ENCODE measurements around the gene CRYAB.
A peak's percentile ranks its signal among the peaks of the same experiment; 100 is the strongest.
"Not testable (repeated sequence)": the region's sequence is repeated elsewhere in the genome, so short reads cannot be mapped to it uniquely, and the experiment has no call there.

Gene CRYAB

GRCh38 chr11:111908639-111909305 is 2.8 kb downstream of the CRYAB start:
- DNase-seq (ENCODE audit: low read depth): no peak

GRCh38 chr11:111906680-111907079 is 4.9 kb downstream of the CRYAB start:
- DNase-seq (ENCODE audit: low read depth): no peak

GRCh38 chr11:111905411-111905810 is 6.2 kb downstream of the CRYAB start:
- DNase-seq (ENCODE audit: low read depth): peak; percentile 51

DNA sequence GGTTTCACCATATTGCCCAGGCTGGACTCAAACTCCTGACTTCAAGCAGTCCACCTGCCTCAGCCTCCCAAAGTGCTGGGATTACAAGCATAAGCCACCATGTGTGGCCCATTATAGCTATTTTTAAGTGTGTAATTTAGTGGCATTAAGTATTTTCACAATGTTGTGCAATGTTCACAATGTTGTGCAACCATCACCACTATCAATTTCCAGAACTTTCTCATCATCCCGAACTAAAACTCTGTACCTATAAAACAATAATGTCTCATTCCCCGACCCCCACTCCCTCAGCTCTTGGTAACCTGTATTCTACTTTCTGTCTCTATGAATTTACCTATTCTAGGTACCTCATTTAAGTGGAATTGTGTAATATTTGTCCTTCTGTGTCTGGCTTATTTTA is 24.7 kb downstream of the CRYAB start:
- no peak for DNase-seq (ENCODE audit: low read depth)

- DNase-seq (ENCODE audit: low read depth): no peak
Observed at GRCh38 chr11:111886032-111886431, 25.5 kb downstream of the CRYAB start.

GRCh38 chr11:111885053-111885452 is 26.5 kb downstream of the CRYAB start:
- DNase-seq (ENCODE audit: low read depth): not testable (repeated sequence)

DNA sequence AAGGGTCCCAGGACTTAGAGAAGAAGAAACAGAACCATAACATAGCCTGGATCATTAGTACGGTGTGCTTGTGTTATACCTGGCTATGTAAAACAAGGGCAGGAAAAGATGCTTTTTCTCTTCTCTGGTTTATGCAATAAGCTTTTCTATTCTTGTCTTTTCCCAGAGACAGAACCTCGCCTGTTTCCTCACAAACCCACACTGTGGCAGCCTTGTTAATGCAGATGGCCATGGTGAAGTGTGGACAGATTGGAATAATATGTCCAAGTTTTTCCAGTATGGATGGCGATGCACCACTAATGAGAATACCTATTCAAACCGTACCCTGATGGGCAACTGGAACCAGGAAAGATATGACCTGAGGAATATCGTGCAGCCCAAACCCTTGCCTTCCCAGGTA is 29.4 kb downstream of the CRYAB start:
- no peak for DNase-seq (ENCODE audit: low read depth)

DNA sequence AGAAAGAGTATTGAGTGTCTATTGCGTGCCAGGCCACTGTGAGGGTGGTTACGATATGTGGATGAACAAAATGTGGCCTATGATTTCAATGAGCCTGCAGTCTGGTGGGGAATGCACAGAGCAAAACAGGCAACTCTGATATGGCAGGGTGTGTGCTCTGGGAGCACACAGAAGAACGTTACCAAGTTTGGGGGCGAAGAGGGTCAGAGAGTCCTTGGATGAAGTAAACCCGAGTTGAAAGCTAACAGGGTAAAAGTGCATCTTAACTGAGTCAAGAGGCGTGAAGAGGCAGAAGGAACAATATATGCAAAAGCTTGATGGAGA is 32.0 kb downstream of the CRYAB start:
- no peak for DNase-seq (ENCODE audit: low read depth)

GRCh38 chr11:111878849-111879636 is 32.5 kb downstream of the CRYAB start, which contains the start of the genes CFAP68 and FDXACB1:
TSS of gene CFAP68 (plus strand) at chr11:111879541. CDS start at chr11:111879561, 20 bp downstream.
TSS of gene FDXACB1 (minus strand) at chr11:111879165. CDS start at chr11:111879132, 33 bp downstream.
- DNase-seq (ENCODE audit: low read depth): peak; percentile 95

DNA sequence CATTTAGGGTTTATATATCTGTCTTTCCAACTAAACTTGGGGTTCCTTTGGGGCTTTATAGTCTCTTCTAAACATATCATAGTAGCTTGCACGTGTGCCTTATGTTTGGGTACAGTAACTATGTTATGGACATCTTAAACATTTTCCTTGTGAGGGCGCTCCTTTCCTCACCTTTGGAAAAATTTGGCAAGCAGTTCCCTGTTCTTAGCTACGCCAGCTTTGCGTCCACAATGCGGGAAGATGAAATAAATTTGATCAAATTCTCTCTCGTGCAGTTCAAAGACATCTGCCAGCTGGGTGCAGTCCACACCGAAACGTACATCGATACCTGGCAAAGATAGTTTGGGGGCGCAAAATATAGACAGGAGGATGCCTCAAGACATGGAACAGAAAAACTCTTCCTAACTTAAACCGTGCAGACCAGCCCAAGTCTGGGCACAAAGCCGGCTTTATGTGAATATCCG is 33.2 kb downstream of the CRYAB start:
- DNase-seq (ENCODE audit: low read depth): no peak

DNA sequence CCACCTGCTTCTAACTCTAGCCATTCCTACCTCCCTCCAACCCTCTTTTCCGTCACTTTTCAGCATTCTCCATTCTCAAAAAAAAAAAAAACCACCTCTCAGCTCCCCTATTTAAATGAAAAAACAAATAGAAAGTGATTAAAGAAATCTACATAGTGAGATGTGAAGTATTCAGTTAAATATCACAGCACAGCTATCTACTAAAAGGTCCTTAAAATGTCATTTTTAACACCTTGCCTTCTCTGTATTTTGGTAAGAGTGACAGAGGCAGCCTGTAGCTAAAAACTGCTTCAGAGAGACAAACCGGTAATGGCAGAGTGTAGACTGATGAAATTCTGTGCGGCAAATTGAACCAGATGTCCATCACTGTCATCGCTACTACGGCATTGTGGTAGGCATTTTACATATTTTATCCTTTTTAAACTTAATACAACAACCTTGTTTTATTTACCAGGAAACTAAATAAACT is 39.8 kb downstream of the CRYAB start:
- no peak for DNase-seq (ENCODE audit: low read depth)

DNA sequence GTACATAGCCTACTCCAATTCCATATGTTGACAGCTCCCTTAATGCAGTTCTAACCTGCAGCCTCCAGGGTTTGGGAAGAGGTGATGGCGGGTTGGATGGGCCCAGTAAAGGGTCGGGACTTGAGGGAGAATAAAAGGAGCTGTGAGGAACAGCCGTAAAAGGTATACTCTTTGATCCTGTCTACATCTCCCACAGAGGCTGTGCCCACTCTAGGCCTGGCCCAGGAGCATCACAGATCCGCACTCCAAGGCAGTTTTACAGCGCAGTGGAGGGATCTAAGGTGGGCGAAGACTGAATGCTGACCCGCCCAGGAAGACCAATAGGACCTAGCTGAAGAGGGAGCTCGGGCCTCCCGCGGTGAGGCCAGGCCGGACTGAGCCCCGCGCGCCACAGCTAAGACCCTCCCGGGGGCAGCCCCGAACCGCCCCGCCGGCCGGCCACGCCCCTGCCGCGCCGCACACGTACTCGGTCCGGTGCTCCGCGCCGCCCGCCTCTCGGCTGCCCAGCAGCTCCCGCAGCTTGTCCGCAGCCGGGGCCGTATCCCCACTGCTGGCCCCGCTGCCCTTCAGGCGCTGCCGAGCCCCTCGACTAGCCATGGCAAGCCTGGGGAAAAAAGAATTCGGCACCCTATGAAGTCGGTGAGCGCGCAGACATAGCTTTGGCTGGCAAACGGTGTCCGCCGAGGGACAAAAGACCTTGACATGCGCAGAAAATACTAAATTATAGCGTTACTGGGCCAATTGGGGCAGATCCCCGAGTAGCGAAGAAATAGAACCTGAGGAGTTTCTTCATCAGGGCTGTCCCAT is 40.5 kb downstream of the CRYAB start, which contains the start of gene ALG9:
Gene ALG9 (minus strand): TSS at position 696 of the 807 bp plus-strand sequence. CDS start 99 bp downstream, at position 597.
- peak; percentile 72 for DNase-seq (ENCODE audit: low read depth)

DNA sequence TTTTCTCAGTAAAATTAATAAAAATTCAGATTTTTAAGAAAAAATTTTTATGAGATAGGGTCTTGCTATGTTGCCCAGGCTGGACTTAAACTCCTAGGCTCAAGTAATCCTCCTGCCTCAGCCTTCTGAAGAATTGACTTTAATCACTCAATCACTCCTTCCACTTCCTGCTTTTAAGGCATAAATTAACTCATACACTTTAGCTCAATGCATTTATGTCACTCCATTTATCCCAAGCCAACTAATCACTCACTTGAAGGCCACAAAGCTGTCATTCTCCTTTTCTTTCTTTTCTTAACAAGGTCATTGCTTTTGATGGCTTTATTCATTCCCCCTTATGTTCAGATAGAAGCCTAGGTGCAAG is 41.1 kb downstream of the CRYAB start:
- no peak for DNase-seq (ENCODE audit: low read depth)

GRCh38 chr11:111870113-111870512 is 41.5 kb downstream of the CRYAB start:
- DNase-seq (ENCODE audit: low read depth): no peak

- no peak for DNase-seq (ENCODE audit: low read depth)
Observed at GRCh38 chr11:111860257-111860656, 51.3 kb downstream of the CRYAB start.

Data from stromal cell of bone marrow (primary cell).